Left lung (tissue), 10 donors: ENCODE results near the gene ZNF560. TPM values are rescaled to one million over a fixed set of nuclear protein-coding genes. Genes with fewer than 3 reads are reported as not detected.

ENCODE experiments used
- ATAC-seq: fragments of 200-7000 bp; cut with Tn5 transposase; one replicate; pipeline ENCODE4 v1.9.1; 2020; ENCODE audit warnings: moderate library complexity
- DNase-seq, 4 donors: peaks; one replicate each; pipeline ENCODE4 v3.0.0-alpha.2; 2013 to 2020
- H3K27ac ChIP-seq, 2 donors: fragments of 200-600 bp; sonication (generic) in 1 of 2; one replicate each; pipeline versions ENCODE4 v1.5.0 to v1.8.0; 2020 to 2021
- H3K27me3 ChIP-seq, 2 donors: fragments of 200-600 bp; sonication (generic) in 1 of 2; one replicate each; pipeline versions ENCODE4 v1.5.0 to v1.8.0; 2020 to 2021
- H3K36me3 ChIP-seq, 2 donors: fragments of 200-600 bp; sonication (generic) in 1 of 2; one replicate each; pipeline versions ENCODE4 v1.5.0 to v1.8.0; 2020 to 2021
- H3K4me1 ChIP-seq, 2 donors: fragments of 200-600 bp; one replicate each; pipeline ENCODE4 v1.8.0; 2021
- H3K4me3 ChIP-seq, 2 donors: fragments of 200-600 bp; sonication (generic) in 1 of 2; one replicate each; pipeline versions ENCODE4 v1.5.0 to v1.8.0; 2020 to 2021; ENCODE audit warnings: mild to moderate bottlenecking in 1 of 2
- H3K9me3 ChIP-seq, 2 donors: fragments of 200-600 bp; sonication (generic) in 1 of 2; one replicate each; pipeline versions ENCODE4 v1.5.0 to v1.8.0; 2020 to 2021
- CTCF ChIP-seq, 2 donors: fragments of 200-600 bp; sonication (generic) in 1 of 2; IDR thresholded peaks; one replicate each; pipeline versions ENCODE4 v1.5.0 to v1.8.0; 2021; ENCODE audit warnings: antibody characterized with exemption in 2 of 2
- intact Hi-C, 2 donors: fragments of 100-400 bp; cut with DNase I; formaldehyde crosslinking; loops; one replicate each; pipeline versions ENCODE4 v1.11.2 to v1.14.2; 2022
- polyA plus RNA-seq, 6 donors: library from polyadenylated mRNA; unstranded; fragments of 120-200 nt; gene quantifications; one replicate each; pipeline ENCODE4 v1.2.1, GENCODE V29; 2013; ENCODE audit not compliant: insufficient read length in 6 of 6
- total RNA-seq, 2 donors: library from RNA; stranded (reverse); fragmentation: NEBNext Ultra II Directional; extraction: Animal tissue kit (Norgen Biotek cat#: 25700); gene quantifications; one replicate each; pipeline ENCODE4 v1.2.1, GENCODE V29; 2021
- donor health status: DM: no; HTN: yes; CAD: no.
- donor health status: DM: no; HTN: no; CAD: no.

ZNF560 gene
- total and polyA plus RNA-seq, 8 donors, result 0.13 to 0.59 (median 0.21) TPM

GRCh38 chr19:9427941-9428340, 70.5 kb downstream of the ZNF560 start:
- Histone ChIP-seq H3K27ac (no peak overlapping the region), H3K27me3 (no peaks in the 10 kb centered on the region), H3K36me3 (peaks cover 3 to 99% of the 10 kb centered on the region in 2 donors), H3K4me3 (no peak overlapping the region), H3K4me1 (no peaks in the 10 kb centered on the region), H3K9me3 (peaks cover 0 to 31% of the 10 kb centered on the region in 2 donors)
- DNase-seq, result no peak
- intact Hi-C loops, result no loop called here
- no peak for TF ChIP-seq CTCF (IDR thresholded peaks at IDR 0.05)
- ATAC-seq, result no peak

Other genes with a start within 250 kb of the ZNF560 start
- not detected for gene OR7E24, start 247.7 kb downstream of the ZNF560 start, total RNA-seq
- gene OR7E24, start 247.7 kb downstream of the ZNF560 start, polyA plus RNA-seq, result not detected
- 1 to 10 TPM; 6.2 to 6.8 TPM for gene ZNF699, start 188.8 kb downstream of the ZNF560 start, total RNA-seq
- gene ZNF699, start 188.8 kb downstream of the ZNF560 start, polyA plus RNA-seq, result 1 to 10 TPM; 6.9 to 9.5 (median 8.1) TPM
- 10 to 100 TPM; 14.2 to 15.1 TPM for gene ZNF559, start 174.4 kb downstream of the ZNF560 start, total RNA-seq
- gene ZNF559, start 174.4 kb downstream of the ZNF560 start, polyA plus RNA-seq, result 10 to 100 TPM; 70.0 to 78.5 (median 74.0) TPM
- gene ZNF177, start 135.6 kb downstream of the ZNF560 start, total RNA-seq, result 1 to 10 TPM; 1.6 to 2.6 TPM
- 10 to 100 TPM; 11.8 to 15.5 (median 13.7) TPM for gene ZNF177, start 135.6 kb downstream of the ZNF560 start, polyA plus RNA-seq
- gene ZNF266, start 63.0 kb downstream of the ZNF560 start, total RNA-seq, result 10 to 100 TPM; 15.4 to 16.2 TPM
- 10 to 100 TPM; 31.1 to 97.1 (median 55.1) TPM for gene ZNF266, start 63.0 kb downstream of the ZNF560 start, polyA plus RNA-seq
- 10 to 100 TPM; 16.1 to 18.3 TPM for gene ZNF426, start 40.0 kb upstream of the ZNF560 start, total RNA-seq
- 10 to 100 TPM; 20.2 to 27.1 (median 22.7) TPM for gene ZNF426, start 40.0 kb upstream of the ZNF560 start, polyA plus RNA-seq
- 10 to 100 TPM; 24.4 to 34.1 TPM for gene ZNF121, start 85.9 kb upstream of the ZNF560 start, total RNA-seq
- 10 to 100 TPM; 22.4 to 37.3 (median 27.7) TPM for gene ZNF121, start 85.9 kb upstream of the ZNF560 start, polyA plus RNA-seq
- gene ZNF561, start 122.6 kb upstream of the ZNF560 start, total RNA-seq, result 10 to 100 TPM; 40.1 to 43.9 TPM
- gene ZNF561, start 122.6 kb upstream of the ZNF560 start, polyA plus RNA-seq, result 10 to 100 TPM; 53.3 to 73.4 (median 63.1) TPM
- gene ZNF562, start 176.5 kb upstream of the ZNF560 start, total RNA-seq, result 10 to 100 TPM; 33.7 to 36.4 TPM
- gene ZNF562, start 176.5 kb upstream of the ZNF560 start, polyA plus RNA-seq, result 10 to 100 TPM; 25.4 to 27.8 (median 27.3) TPM